Tibial nerve (tissue), 4 donors: ENCODE results near the gene F7. TPM values are rescaled to one million over a fixed set of nuclear protein-coding genes. Genes with fewer than 3 reads are reported as not detected.

Experiments
- DNase-seq, 2 donors: peaks; one replicate each; pipeline ENCODE4 v3.0.0-alpha.2; 2019; ENCODE audit warnings: low spot score in 2 of 2
- H3K27ac ChIP-seq, 4 donors: fragments of 200-600 bp; sonication (generic) in 3 of 4; one replicate each; pipeline ENCODE4 v1.5.1; 2017 to 2019; ENCODE audit warnings: mild to moderate bottlenecking in 1 of 4
- H3K27me3 ChIP-seq, 2 donors: fragments of 200-600 bp; sonication (generic) in 1 of 2; one replicate each; pipeline versions ENCODE4 v1.5.1 to v1.6.0; 2017 to 2019
- H3K36me3 ChIP-seq, 3 donors: fragments of 200-600 bp; sonication (generic); one replicate each; pipeline ENCODE4 v1.5.1; 2018 to 2019
- H3K4me1 ChIP-seq, 4 donors: fragments of 200-600 bp; sonication (generic) in 3 of 4; one replicate each; pipeline ENCODE4 v1.5.1; 2017 to 2019
- H3K4me3 ChIP-seq, 4 donors: fragments of 200-600 bp; sonication (generic) in 3 of 4; one replicate each; pipeline ENCODE4 v1.5.1; 2017 to 2019; ENCODE audit warnings: mild to moderate bottlenecking in 1 of 4, moderate library complexity in 1 of 4
- H3K9me3 ChIP-seq, 4 donors: fragments of 200-600 bp; sonication (generic) in 3 of 4; one replicate each; pipeline ENCODE4 v1.5.1; 2017 to 2019
- EP300 ChIP-seq, 2 donors: sonication (generic); formaldehyde crosslinking; IDR thresholded peaks; one replicate each; pipeline ENCODE4 v1.6.1; 2017; ENCODE audit warnings: antibody characterized with exemption in 2 of 2, mild to moderate bottlenecking in 1 of 2
- POLR2A ChIP-seq, 2 donors: fragments of 450-650 bp; IDR thresholded peaks; one replicate each; pipeline ENCODE4 v1.6.1; 2017; ENCODE audit warnings: antibody characterized with exemption in 2 of 2, mild to moderate bottlenecking in 2 of 2, moderate library complexity in 2 of 2
- WGBS, 2 donors: methylation state at CpG; one replicate each; pipeline ENCODE4 v1.1.5; 2018; 5-methylcytosine and 5-hydroxymethylcytosine counted together
- total RNA-seq, 4 donors: library from RNA; depleted of rRNA; stranded (reverse); fragments of >200 nt; gene quantifications; one replicate each; pipeline ENCODE4 v1.1.0, GENCODE V29; 2016
- TF ChIP-seq, protein P1 (sequence below), 5 experiments: fragments of 200-600 bp in 3 of 5; fragments of 450-650 bp in 2 of 5; sonication (generic) in 3 of 5; IDR thresholded peaks; one replicate each; pipeline ENCODE4 v1.5.1; 2016 to 2019; ENCODE audit warnings: antibody characterized with exemption in 5 of 5, mild to moderate bottlenecking in 3 of 5, moderate library complexity in 2 of 5

The F7 gene
- total RNA-seq, 4 donors from 2014 or later: not detected

DNA sequence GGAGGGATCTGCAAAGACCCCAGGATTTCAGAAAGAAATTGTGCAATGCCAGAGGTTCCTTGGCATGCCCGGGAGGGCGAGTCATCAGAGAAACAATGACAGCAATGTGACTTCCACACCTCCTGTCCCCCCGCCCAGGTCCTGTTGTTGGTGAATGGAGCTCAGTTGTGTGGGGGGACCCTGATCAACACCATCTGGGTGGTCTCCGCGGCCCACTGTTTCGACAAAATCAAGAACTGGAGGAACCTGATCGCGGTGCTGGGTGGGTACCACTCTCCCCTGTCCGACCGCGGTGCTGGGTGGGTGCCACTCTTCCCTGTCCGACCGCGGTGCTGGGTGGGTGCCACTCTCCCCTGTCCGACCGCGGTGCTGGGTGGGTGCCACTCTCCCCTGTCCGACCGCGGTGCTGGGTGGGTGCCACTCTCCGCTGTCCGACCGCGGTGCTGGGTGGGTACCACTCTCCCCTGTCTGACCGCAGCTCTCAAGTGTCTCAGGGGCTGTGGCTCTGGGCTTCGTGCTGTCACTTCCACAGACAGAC is 11.8 kb downstream of the F7 start:
- Histone ChIP-seq H3K9me3 (no peaks in the 10 kb centered on the region), H3K36me3 (no peaks in the 10 kb centered on the region), H3K27ac (no peak overlapping the region), H3K4me3 (no peak overlapping the region), H3K4me1 (no peaks in the 10 kb centered on the region), H3K27me3 (no peaks in the 10 kb centered on the region)
- no peak for DNase-seq
- TF ChIP-seq POLR2A (IDR thresholded peaks at IDR 0.05) (no peak), EP300 (IDR thresholded peaks at IDR 0.05) (no peak)
- TF ChIP-seq, protein P1, sequence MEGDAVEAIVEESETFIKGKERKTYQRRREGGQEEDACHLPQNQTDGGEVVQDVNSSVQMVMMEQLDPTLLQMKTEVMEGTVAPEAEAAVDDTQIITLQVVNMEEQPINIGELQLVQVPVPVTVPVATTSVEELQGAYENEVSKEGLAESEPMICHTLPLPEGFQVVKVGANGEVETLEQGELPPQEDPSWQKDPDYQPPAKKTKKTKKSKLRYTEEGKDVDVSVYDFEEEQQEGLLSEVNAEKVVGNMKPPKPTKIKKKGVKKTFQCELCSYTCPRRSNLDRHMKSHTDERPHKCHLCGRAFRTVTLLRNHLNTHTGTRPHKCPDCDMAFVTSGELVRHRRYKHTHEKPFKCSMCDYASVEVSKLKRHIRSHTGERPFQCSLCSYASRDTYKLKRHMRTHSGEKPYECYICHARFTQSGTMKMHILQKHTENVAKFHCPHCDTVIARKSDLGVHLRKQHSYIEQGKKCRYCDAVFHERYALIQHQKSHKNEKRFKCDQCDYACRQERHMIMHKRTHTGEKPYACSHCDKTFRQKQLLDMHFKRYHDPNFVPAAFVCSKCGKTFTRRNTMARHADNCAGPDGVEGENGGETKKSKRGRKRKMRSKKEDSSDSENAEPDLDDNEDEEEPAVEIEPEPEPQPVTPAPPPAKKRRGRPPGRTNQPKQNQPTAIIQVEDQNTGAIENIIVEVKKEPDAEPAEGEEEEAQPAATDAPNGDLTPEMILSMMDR (IDR thresholded peaks at IDR 0.05): no peak
- 89 to 93% methylated on average over 24 to 26 of the region's 26 CpGs for WGBS, 2 donors

DNA sequence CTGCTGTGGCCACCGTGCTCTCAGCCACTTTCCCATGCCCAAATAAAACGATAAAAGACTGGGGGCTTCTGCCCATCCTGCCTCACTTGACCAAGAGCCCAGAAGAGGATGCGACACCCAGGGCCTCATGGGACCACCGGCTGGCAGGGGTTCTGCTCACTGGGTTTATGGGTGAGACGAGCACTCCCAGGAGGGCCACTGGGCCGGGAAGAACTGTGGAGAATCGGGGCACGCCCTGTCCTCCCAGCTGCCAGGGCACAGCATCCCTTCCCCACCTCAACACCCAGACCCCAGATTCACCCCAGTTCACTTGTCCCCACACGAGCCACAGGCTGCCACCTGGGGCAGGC is 12.3 kb downstream of the F7 start:
- 74 to 90% methylated on average over 9 of the region's 9 CpGs for WGBS, 2 donors
- no peak overlapping the region for H3K27ac ChIP-seq
- no peaks in the 10 kb centered on the region for H3K9me3 ChIP-seq
- no peaks in the 10 kb centered on the region for H3K36me3 ChIP-seq
- H3K4me3 ChIP-seq: no peak overlapping the region
- peaks cover 0 to 3% (median 0%) of the 10 kb centered on the region in 4 donors for H3K4me1 ChIP-seq
- no peak for TF ChIP-seq POLR2A (IDR thresholded peaks at IDR 0.05)
- no peak for TF ChIP-seq EP300 (IDR thresholded peaks at IDR 0.05)
- TF ChIP-seq, protein P1 (IDR thresholded peaks at IDR 0.05): no peak
- H3K27me3 ChIP-seq: no peaks in the 10 kb centered on the region
- no peak for DNase-seq

DNA sequence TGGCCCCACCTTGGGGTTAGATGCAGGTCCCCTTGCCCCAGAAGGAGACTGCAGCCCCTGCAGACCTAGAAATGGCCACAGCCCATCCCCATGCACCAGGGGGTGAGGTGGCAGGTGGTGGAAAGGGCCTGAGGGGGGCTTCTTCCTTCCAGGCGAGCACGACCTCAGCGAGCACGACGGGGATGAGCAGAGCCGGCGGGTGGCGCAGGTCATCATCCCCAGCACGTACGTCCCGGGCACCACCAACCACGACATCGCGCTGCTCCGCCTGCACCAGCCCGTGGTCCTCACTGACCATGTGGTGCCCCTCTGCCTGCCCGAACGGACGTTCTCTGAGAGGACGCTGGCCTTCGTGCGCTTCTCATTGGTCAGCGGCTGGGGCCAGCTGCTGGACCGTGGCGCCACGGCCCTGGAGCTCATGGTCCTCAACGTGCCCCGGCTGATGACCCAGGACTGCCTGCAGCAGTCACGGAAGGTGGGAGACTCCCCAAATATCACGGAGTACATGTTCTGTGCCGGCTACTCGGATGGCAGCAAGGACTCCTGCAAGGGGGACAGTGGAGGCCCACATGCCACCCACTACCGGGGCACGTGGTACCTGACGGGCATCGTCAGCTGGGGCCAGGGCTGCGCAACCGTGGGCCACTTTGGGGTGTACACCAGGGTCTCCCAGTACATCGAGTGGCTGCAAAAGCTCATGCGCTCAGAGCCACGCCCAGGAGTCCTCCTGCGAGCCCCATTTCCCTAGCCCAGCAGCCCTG is 12.8 kb downstream of the F7 start:
- no peak overlapping the region for H3K27ac ChIP-seq
- H3K4me1 ChIP-seq: peaks cover 0 to 5% (median 0%) of the 10 kb centered on the region in 4 donors
- H3K4me3 ChIP-seq: no peak overlapping the region
- no peaks in the 10 kb centered on the region for H3K36me3 ChIP-seq
- TF ChIP-seq EP300 (IDR thresholded peaks at IDR 0.05) (no peak), POLR2A (IDR thresholded peaks at IDR 0.05) (no peak)
- TF ChIP-seq, protein P1 (IDR thresholded peaks at IDR 0.05): no peak
- 86 to 88% methylated on average over 36 to 41 of the region's 42 CpGs for WGBS, 2 donors
- no peaks in the 10 kb centered on the region for H3K27me3 ChIP-seq
- H3K9me3 ChIP-seq: no peaks in the 10 kb centered on the region
- no peak for DNase-seq

DNA sequence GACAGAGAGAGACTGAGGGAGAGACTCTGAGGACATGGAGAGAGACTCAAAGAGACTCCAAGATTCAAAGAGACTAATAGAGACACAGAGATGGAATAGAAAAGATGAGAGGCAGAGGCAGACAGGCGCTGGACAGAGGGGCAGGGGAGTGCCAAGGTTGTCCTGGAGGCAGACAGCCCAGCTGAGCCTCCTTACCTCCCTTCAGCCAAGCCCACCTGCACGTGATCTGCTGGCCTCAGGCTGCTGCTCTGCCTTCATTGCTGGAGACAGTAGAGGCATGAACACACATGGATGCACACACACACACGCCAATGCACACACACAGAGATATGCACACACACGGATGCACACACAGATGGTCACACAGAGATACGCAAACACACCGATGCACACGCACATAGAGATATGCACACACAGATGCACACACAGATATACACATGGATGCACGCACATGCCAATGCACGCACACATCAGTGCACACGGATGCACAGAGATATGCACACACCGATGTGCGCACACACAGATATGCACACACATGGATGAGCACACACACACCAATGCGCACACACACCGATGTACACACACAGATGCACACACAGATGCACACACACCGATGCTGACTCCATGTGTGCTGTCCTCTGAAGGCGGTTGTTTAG is 13.7 kb downstream of the F7 start:
- Histone ChIP-seq H3K36me3 (no peaks in the 10 kb centered on the region), H3K27me3 (no peaks in the 10 kb centered on the region), H3K4me3 (no peak overlapping the region), H3K27ac (no peak overlapping the region), H3K4me1 (peaks cover 0 to 5% (median 0%) of the 10 kb centered on the region in 4 donors), H3K9me3 (no peaks in the 10 kb centered on the region)
- WGBS, 2 donors: 85 to 88% methylated on average over 15 to 16 of the region's 16 CpGs
- DNase-seq: no peak
- TF ChIP-seq EP300 (IDR thresholded peaks at IDR 0.05): no peak
- TF ChIP-seq POLR2A (IDR thresholded peaks at IDR 0.05): no peak
- TF ChIP-seq, protein P1 (IDR thresholded peaks at IDR 0.05): no peak

DNA sequence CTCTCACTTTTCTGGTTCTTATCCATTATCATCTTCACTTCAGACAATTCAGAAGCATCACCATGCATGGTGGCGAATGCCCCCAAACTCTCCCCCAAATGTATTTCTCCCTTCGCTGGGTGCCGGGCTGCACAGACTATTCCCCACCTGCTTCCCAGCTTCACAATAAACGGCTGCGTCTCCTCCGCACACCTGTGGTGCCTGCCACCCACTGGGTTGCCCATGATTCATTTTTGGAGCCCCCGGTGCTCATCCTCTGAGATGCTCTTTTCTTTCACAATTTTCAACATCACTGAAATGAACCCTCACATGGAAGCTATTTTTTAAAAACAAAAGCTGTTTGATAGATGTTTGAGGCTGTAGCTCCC is 14.2 kb downstream of the F7 start:
- 85 to 94% methylated on average over 7 of the region's 7 CpGs for WGBS, 2 donors
- DNase-seq: no peak
- H3K9me3 ChIP-seq: no peaks in the 10 kb centered on the region
- peaks cover 0 to 5% (median 0%) of the 10 kb centered on the region in 4 donors for H3K4me1 ChIP-seq
- no peak overlapping the region for H3K4me3 ChIP-seq
- H3K27me3 ChIP-seq: no peaks in the 10 kb centered on the region
- no peaks in the 10 kb centered on the region for H3K36me3 ChIP-seq
- no peak overlapping the region for H3K27ac ChIP-seq
- TF ChIP-seq EP300 (IDR thresholded peaks at IDR 0.05): no peak
- TF ChIP-seq, protein P1 (IDR thresholded peaks at IDR 0.05): no peak
- TF ChIP-seq POLR2A (IDR thresholded peaks at IDR 0.05): no peak
